ENCODE measurements around the gene ZNF263. TPM values are rescaled to one million over a fixed set of nuclear protein-coding genes. Genes with fewer than 3 reads are reported as not detected.

Gene ZNF263
- total and polyA plus RNA-seq, 4 donors: 13.4 to 48.4 (median 25.6) TPM

DNA sequence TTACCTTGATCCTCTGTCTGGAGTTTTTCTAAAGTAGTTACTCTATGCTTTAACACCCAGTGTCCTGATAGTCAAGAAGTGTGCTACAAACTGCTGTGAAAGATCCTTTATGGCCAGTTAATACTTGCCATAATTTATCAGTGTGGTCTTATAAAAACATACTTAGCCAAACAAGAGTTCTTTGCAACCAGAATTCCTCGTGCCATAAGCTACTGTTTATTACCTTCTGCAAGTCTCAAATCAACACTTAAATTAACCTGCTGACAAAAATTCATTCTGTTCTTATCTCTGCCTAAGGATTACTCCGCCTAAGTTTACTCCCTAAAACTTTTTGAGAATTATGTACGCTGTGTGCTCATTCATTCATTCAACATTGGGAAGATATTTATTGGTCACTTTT lies 44.8 kb downstream of the ZNF263 start:
- Histone ChIP-seq H3K27ac (ENCODE audit: low read depth in 1 of 2, low read length in 1 of 2) (no peak overlapping the region), H3K9me3 (ENCODE audit: control insufficient read depth in 4 of 4, insufficient read depth in 3 of 4, low read length in 3 of 4) (peaks cover 0 to 14% (median 2%) of the 10 kb centered on the region in 4 donors), H3K9ac (ENCODE audit: insufficient read depth in 1 of 2, low read length in 2 of 2) (no peak overlapping the region), H3K4me1 (ENCODE audit: control insufficient read depth in 5 of 5, insufficient read depth in 5 of 5, low read length in 5 of 5) (no peaks in the 10 kb centered on the region), H3K27me3 (ENCODE audit: control insufficient read depth in 3 of 3, insufficient read depth in 3 of 3, low read length in 2 of 3) (no peaks in the 10 kb centered on the region), H3K4me3 (no peak overlapping the region), H3K36me3 (ENCODE audit: control insufficient read depth in 4 of 4, insufficient read depth in 4 of 4, low read length in 4 of 4) (no peaks in the 10 kb centered on the region)
- DNase-seq (no peak), ATAC-seq (ENCODE audit: insufficient read depth, low FRiP score) (no peak)
- TF ChIP-seq, protein P1, sequence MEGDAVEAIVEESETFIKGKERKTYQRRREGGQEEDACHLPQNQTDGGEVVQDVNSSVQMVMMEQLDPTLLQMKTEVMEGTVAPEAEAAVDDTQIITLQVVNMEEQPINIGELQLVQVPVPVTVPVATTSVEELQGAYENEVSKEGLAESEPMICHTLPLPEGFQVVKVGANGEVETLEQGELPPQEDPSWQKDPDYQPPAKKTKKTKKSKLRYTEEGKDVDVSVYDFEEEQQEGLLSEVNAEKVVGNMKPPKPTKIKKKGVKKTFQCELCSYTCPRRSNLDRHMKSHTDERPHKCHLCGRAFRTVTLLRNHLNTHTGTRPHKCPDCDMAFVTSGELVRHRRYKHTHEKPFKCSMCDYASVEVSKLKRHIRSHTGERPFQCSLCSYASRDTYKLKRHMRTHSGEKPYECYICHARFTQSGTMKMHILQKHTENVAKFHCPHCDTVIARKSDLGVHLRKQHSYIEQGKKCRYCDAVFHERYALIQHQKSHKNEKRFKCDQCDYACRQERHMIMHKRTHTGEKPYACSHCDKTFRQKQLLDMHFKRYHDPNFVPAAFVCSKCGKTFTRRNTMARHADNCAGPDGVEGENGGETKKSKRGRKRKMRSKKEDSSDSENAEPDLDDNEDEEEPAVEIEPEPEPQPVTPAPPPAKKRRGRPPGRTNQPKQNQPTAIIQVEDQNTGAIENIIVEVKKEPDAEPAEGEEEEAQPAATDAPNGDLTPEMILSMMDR (IDR thresholded peaks at IDR 0.05; ENCODE audit: control extremely low read depth, extremely low read depth): no peak
- WGBS, 2 donors: 45 to 71% methylated on average over 3 of the region's 3 CpGs

DNA sequence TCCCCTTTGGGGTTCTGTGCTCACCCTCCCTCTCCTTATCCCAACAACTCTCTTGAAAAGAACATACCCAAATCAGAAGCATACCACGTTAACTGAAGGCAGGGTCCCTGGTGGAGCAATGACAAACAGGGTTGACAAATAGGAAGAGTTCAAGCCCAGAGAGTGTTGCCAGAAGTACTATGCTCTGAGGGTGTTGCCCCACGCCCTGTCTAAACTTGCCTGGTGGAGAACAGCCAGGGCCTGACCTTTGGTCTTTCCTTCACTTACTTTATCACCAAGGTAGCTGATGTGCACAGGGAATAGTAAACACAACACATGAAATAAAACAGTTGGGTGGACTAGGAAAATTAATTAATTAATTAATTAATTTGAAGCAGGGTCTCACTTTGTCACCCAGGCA lies 45.4 kb downstream of the ZNF263 start:
- H3K36me3 ChIP-seq (ENCODE audit: control insufficient read depth in 4 of 4, insufficient read depth in 4 of 4, low read length in 4 of 4): no peaks in the 10 kb centered on the region
- H3K27me3 ChIP-seq (ENCODE audit: control insufficient read depth in 3 of 3, insufficient read depth in 3 of 3, low read length in 2 of 3): no peaks in the 10 kb centered on the region
- no peaks in the 10 kb centered on the region for H3K4me1 ChIP-seq (ENCODE audit: control insufficient read depth in 5 of 5, insufficient read depth in 5 of 5, low read length in 5 of 5)
- DNase-seq: no peak
- no peak overlapping the region for H3K27ac ChIP-seq (ENCODE audit: low read depth in 1 of 2, low read length in 1 of 2)
- no peak overlapping the region for H3K9ac ChIP-seq (ENCODE audit: insufficient read depth in 1 of 2, low read length in 2 of 2)
- no peak overlapping the region for H3K4me3 ChIP-seq
- 60 to 61% methylated on average over 2 of the region's 2 CpGs for WGBS, 2 donors
- ATAC-seq (ENCODE audit: insufficient read depth, low FRiP score): no peak
- peaks cover 0 to 10% (median under 1%) of the 10 kb centered on the region in 4 donors for H3K9me3 ChIP-seq (ENCODE audit: control insufficient read depth in 4 of 4, insufficient read depth in 3 of 4, low read length in 3 of 4)
- TF ChIP-seq, protein P1 (IDR thresholded peaks at IDR 0.05; ENCODE audit: control extremely low read depth, extremely low read depth): no peak

Other genes starting within 250 kb of the ZNF263 start
- 10 to 100 TPM; 15.9 to 24.4 TPM for gene BICDL2, start 246.5 kb upstream of the ZNF263 start, total RNA-seq
- gene BICDL2, start 246.5 kb upstream of the ZNF263 start, polyA plus RNA-seq: 10 to 100 TPM; 12.7 to 17.1 TPM
- 10 to 100 TPM in 1 of 2 donors, 1 to 10 TPM in 1; 4.2 to 34.9 TPM for gene MMP25, start 236.9 kb upstream of the ZNF263 start, total RNA-seq
- gene MMP25, start 236.9 kb upstream of the ZNF263 start, polyA plus RNA-seq: 10 to 100 TPM in 1 of 2 donors, 1 to 10 TPM in 1; 6.2 to 94.4 TPM
- 100 to 1,000 TPM in 1 of 2 donors, 10 to 100 TPM in 1; 83.7 to 153 TPM for gene IL32, start 217.9 kb upstream of the ZNF263 start, total RNA-seq
- gene IL32, start 217.9 kb upstream of the ZNF263 start, polyA plus RNA-seq: 100 to 1,000 TPM; 247 to 275 TPM
- under 1 TPM in 1 of 2 donors, not detected in 1; 0.21 TPM for gene ZSCAN10, start 184.2 kb upstream of the ZNF263 start, total RNA-seq
- gene ZSCAN10, start 184.2 kb upstream of the ZNF263 start, polyA plus RNA-seq: under 1 TPM in 1 of 2 donors, not detected in 1; 0.02 TPM
- 10 to 100 TPM in 1 of 2 donors, 1 to 10 TPM in 1; 9.8 to 12.7 TPM for gene ZNF205, start 170.9 kb upstream of the ZNF263 start, total RNA-seq
- gene ZNF205, start 170.9 kb upstream of the ZNF263 start, polyA plus RNA-seq: 10 to 100 TPM; 10.2 to 33.0 TPM
- 10 to 100 TPM; 12.8 to 13.1 TPM for gene ZNF213, start 148.5 kb upstream of the ZNF263 start, total RNA-seq
- 10 to 100 TPM in 1 of 2 donors, 1 to 10 TPM in 1; 7.8 to 10.3 TPM for gene ZNF213, start 148.5 kb upstream of the ZNF263 start, polyA plus RNA-seq
- not detected for gene OR1F1, start 95.3 kb upstream of the ZNF263 start, total RNA-seq
- not detected for gene OR1F1, start 95.3 kb upstream of the ZNF263 start, polyA plus RNA-seq
- gene ZNF200, start 48.3 kb upstream of the ZNF263 start, total RNA-seq: 1 to 10 TPM; 6.5 to 7.8 TPM
- 1 to 10 TPM; 4.3 to 6.4 TPM for gene ZNF200, start 48.3 kb upstream of the ZNF263 start, polyA plus RNA-seq
- gene MEFV, start 26.9 kb upstream of the ZNF263 start, total RNA-seq: 10 to 100 TPM in 1 of 2 donors, 1 to 10 TPM in 1; 4.8 to 11.3 TPM
- gene MEFV, start 26.9 kb upstream of the ZNF263 start, polyA plus RNA-seq: 10 to 100 TPM in 1 of 2 donors, 1 to 10 TPM in 1; 1.3 to 21.7 TPM
- gene TIGD7, start 21.9 kb downstream of the ZNF263 start, total RNA-seq: 10 to 100 TPM in 1 of 2 donors, 1 to 10 TPM in 1; 4.7 to 11.5 TPM
- gene TIGD7, start 21.9 kb downstream of the ZNF263 start, polyA plus RNA-seq: 1 to 10 TPM; 2.9 to 3.1 TPM
- 10 to 100 TPM; 23.8 to 35.1 TPM for gene ZNF75A, start 22.0 kb downstream of the ZNF263 start, total RNA-seq
- gene ZNF75A, start 22.0 kb downstream of the ZNF263 start, polyA plus RNA-seq: 10 to 100 TPM; 11.3 to 19.0 TPM
- under 1 TPM in 1 of 2 donors, not detected in 1; 0.51 TPM for gene OR2C1, start 72.4 kb downstream of the ZNF263 start, total RNA-seq
- gene OR2C1, start 72.4 kb downstream of the ZNF263 start, polyA plus RNA-seq: under 1 TPM in 1 of 2 donors, not detected in 1; 0.05 TPM
- 10 to 100 TPM; 10.4 to 11.9 TPM for gene ZSCAN32, start 117.5 kb downstream of the ZNF263 start, total RNA-seq
- 10 to 100 TPM in 1 of 2 donors, 1 to 10 TPM in 1; 7.2 to 12.0 TPM for gene ZSCAN32, start 117.5 kb downstream of the ZNF263 start, polyA plus RNA-seq
- gene ZNF174, start 117.7 kb downstream of the ZNF263 start, total RNA-seq: 10 to 100 TPM in 1 of 2 donors, 1 to 10 TPM in 1; 8.5 to 10.6 TPM
- gene ZNF174, start 117.7 kb downstream of the ZNF263 start, polyA plus RNA-seq: 1 to 10 TPM; 3.1 to 5.1 TPM
- gene ZNF597, start 160.0 kb downstream of the ZNF263 start, total RNA-seq: 1 to 10 TPM; 3.3 to 4.2 TPM
- 1 to 10 TPM; 1.5 TPM for gene ZNF597, start 160.0 kb downstream of the ZNF263 start, polyA plus RNA-seq
- 10 to 100 TPM; 16.6 to 57.7 TPM for gene NAA60, start 160.2 kb downstream of the ZNF263 start, total RNA-seq
- 10 to 100 TPM; 46.9 to 50.1 TPM for gene NAA60, start 160.2 kb downstream of the ZNF263 start, polyA plus RNA-seq
- gene C16orf90, start 212.0 kb downstream of the ZNF263 start, total RNA-seq: not detected
- not detected for gene C16orf90, start 212.0 kb downstream of the ZNF263 start, polyA plus RNA-seq
- gene CLUAP1, start 217.5 kb downstream of the ZNF263 start, total RNA-seq: 10 to 100 TPM; 26.2 to 41.2 TPM
- gene CLUAP1, start 217.5 kb downstream of the ZNF263 start, polyA plus RNA-seq: 10 to 100 TPM in 1 of 2 donors, 1 to 10 TPM in 1; 8.8 to 15.7 TPM